ENCODE data around the gene QPRT. TPM values are rescaled to one million over a fixed set of nuclear protein-coding genes. Genes with fewer than 3 reads are reported as not detected.
A peak's percentile ranks its signal among the peaks of the same experiment; 100 is the strongest.

QPRT gene
- total and polyA plus RNA-seq, 2 of the 8 experiments (the other 6 are each of a cell fraction or from before 2014, with no cell fraction given) = 89.0 to 102 TPM

- Histone ChIP-seq H2BK20ac (ENCODE audit: low read length) (no peak overlapping the region), H3K56ac (replicated peaks; ENCODE audit: insufficient read length, low read depth, low read length) (no peak overlapping the region), H3K27me3 (replicated peaks in 1 of 4; ENCODE audit: control insufficient read depth in 3 of 4, extremely low read depth in 1 of 4, insufficient read depth in 3 of 4, low read length in 3 of 4) (no peaks in the 10 kb centered on the region), H4K91ac (replicated peaks; ENCODE audit: insufficient read length, low read length) (no peak overlapping the region), H3K36me3 (ENCODE audit: control insufficient read depth in 2 of 4, insufficient read depth in 4 of 4, low read length in 3 of 4) (peaks cover 0 to 6% (median 0%) of the 10 kb centered on the region in 4 experiments; a peak in 1 of 8 replicates), H3K4me3 (ENCODE audit: extremely low read depth in 1 of 4, insufficient read depth in 2 of 4, low read depth in 3 of 4, low read length in 4 of 4) (no peak overlapping the region), H2BK15ac (ENCODE audit: low read length) (no peak overlapping the region), H4K8ac (ENCODE audit: extremely low read depth, insufficient read depth, low read length) (no peak overlapping the region; the same call in 1 of the 2 replicates), H3K9ac (replicated peaks in 1 of 4; ENCODE audit: extremely low read depth in 1 of 4, low read depth in 3 of 4, low read length in 3 of 4) (no peak overlapping the region), H2BK12ac (ENCODE audit: low read depth, low read length) (no peak overlapping the region), H3K4ac (replicated peaks; ENCODE audit: insufficient read length, low read depth, low read length) (no peak overlapping the region), H3K79me1 (ENCODE audit: low read depth, low read length) (no peaks in the 10 kb centered on the region), H2AFZ (ENCODE audit: low read length) (no peak overlapping the region), H3K4me2 (ENCODE audit: insufficient read depth in 1 of 2, low read depth in 2 of 2, low read length in 2 of 2) (no peak overlapping the region), H3K18ac (ENCODE audit: extremely low read depth, low read length) (no peak overlapping the region), H3K23ac (ENCODE audit: insufficient read length) (no peak overlapping the region), H2AK5ac (ENCODE audit: low read depth, low read length) (0 out of 2 replicates have a peak overlapping the region, but pooled peaks have one; percentile 2), H3K14ac (ENCODE audit: insufficient read length) (no peak overlapping the region), H3K23me2 (ENCODE audit: low read depth, low read length) (peaks cover 6% of the 10 kb centered on the region; the same call in 1 of the 2 replicates), H3K9me3 (ENCODE audit: insufficient read depth in 2 of 2, low read depth in 1 of 2, low read length in 1 of 2) (no peaks in the 10 kb centered on the region), H3K27ac (ENCODE audit: low read depth, low read length) (no peak overlapping the region), H2BK5ac (ENCODE audit: low read depth, low read length) (no peak overlapping the region), H3K4me1 (replicated peaks in 1 of 4; ENCODE audit: control insufficient read depth in 3 of 4, insufficient read depth in 4 of 4, low read length in 3 of 4) (peaks cover 2 to 14% (median 9%) of the 10 kb centered on the region in 4 experiments), H4K20me1 (replicated peaks in 1 of 2; ENCODE audit: control insufficient read depth in 1 of 2, insufficient read depth in 2 of 2, low read length in 2 of 2) (no peaks in the 10 kb centered on the region), H2BK120ac (replicated peaks; ENCODE audit: low read depth, low read length) (peak overlapping the region; percentile 53), H4K5ac (ENCODE audit: insufficient read length, low read depth, low read length) (peak overlapping the region; percentile 15), H3K79me2 (ENCODE audit: control insufficient read depth in 1 of 2, insufficient read depth in 2 of 2, low read length in 2 of 2) (peaks cover 0 to 22% of the 10 kb centered on the region in 2 experiments; a peak in 3 of 4 replicates)
- ChIA-PET POLR2A (ENCODE audit: partially characterized antibody) (interaction anchor here (0.5 to 10.5 kb wide), 9 partner anchors 11 to 355 kb away, joined by 3 to 130 read pairs (median 3); no protein-coding TSS in a partner anchor), CTCF (ENCODE audit: partially characterized antibody) (interaction anchor here (0.6 to 5.0 kb wide), 10 partner anchors 9 to 207 kb away, joined by 3 to 33 read pairs (median 3); partner anchors contain the start of gene SPN)
- DNase-seq (ENCODE audit: low read depth in 1 of 2, low spot score in 2 of 2) (no peak), FAIRE-seq (no peak)
- WGBS, 2 experiments (ENCODE audit: extremely low coverage in 1 of 2, insufficient coverage in 1 of 2, insufficient read length in 1 of 2, insufficient replicate concordance in 2 of 2, low coverage in 1 of 2, low lambda C conversion rate in 2 of 2, missing lambda C conversion rate in 1 of 2) = 95% methylated on average over 18 of the region's 23 CpGs; no CpG with 5 or more reads in 1 of the 2 experiments
- TF ChIP-seq POLR2A (IDR thresholded peaks at IDR 0.05; ENCODE audit: control extremely low read depth in 1 of 2, low read depth in 2 of 2, low read length in 2 of 2) (no peak), TAF1 (IDR thresholded peaks at IDR 0.05; ENCODE audit: low read depth, low read length) (no peak), CBX5 (IDR thresholded peaks at IDR 0.05; ENCODE audit: low read depth, low read length) (no peak), RFX5 (IDR thresholded peaks at IDR 0.05; ENCODE audit: borderline replicate concordance, low read depth, low read length) (no peak), EP300 (IDR thresholded peaks at IDR 0.05; ENCODE audit: borderline replicate concordance in 1 of 2, low read depth in 2 of 2, low read length in 2 of 2) (no peak), CEBPB (IDR thresholded peaks at IDR 0.05; ENCODE audit: low read depth, low read length) (no peak), KDM4A (IDR thresholded peaks at IDR 0.05; ENCODE audit: low read depth, low read length, severe bottlenecking) (no peak), EZH2 (IDR thresholded peaks at IDR 0.05; ENCODE audit: low read depth, low read length, severe bottlenecking) (no peak), RNF2 (IDR thresholded peaks at IDR 0.05; ENCODE audit: borderline replicate concordance, low read depth, low read length, missing control alignments, poor library complexity, severe bottlenecking) (no peak)
- TF ChIP-seq, protein P1, sequence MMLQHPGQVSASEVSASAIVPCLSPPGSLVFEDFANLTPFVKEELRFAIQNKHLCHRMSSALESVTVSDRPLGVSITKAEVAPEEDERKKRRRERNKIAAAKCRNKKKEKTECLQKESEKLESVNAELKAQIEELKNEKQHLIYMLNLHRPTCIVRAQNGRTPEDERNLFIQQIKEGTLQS (IDR thresholded peaks at IDR 0.05; ENCODE audit: insufficient read depth, low read depth, low read length) = no peak
These were observed 1.8 kb upstream of the QPRT start for GRCh38 chr16:29676989-29677785.
